GM18505 (cell line): ENCODE results near the gene CACNA1C.

ENCODE experiments used
- ATAC-seq: cut with Tn5 transposase; IDR thresholded peaks from one replicate; pipeline ENCODE4 v1.9.1; 2021; ENCODE audit not compliant: unreplicated experiment
- POLR2A ChIP-seq: IDR thresholded peaks from 4 replicates; pipeline ENCODE4 v1.6.1; 2011; ENCODE audit warnings: borderline replicate concordance; ENCODE audit not compliant: insufficient read depth, insufficient read length; ENCODE audit errors: extremely low read depth

Gene CACNA1C

DNA sequence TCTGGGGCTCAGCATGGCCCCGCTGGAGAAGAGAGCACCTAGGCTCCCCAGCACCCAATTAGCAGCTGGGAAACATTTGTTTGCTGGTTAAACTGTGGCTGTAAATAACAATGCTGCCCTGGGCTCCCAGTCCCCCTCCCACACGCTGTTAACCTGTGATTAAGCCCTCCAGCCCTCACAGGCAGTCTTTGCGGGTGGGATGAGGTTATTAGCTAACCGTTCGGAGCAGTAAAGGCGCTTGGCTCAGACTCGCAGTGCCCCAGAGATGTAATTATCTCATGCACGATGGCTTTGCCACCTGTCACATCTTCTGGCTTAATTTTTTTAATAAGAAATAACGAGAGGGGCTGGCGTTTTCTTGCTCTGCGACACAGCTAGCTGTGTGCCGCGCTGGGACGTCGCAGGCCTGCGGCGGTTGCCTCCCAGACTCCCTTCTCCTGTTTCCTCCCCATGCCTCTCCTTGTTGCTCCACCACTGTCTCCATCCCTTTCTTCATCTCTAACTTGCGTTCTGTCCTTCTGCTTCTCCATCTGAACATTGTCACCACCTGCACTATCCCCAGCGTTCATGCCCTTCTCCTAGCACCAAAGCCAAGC is 502.8 kb downstream of the CACNA1C start:
- no peak for TF ChIP-seq POLR2A
- no peak for ATAC-seq

DNA sequence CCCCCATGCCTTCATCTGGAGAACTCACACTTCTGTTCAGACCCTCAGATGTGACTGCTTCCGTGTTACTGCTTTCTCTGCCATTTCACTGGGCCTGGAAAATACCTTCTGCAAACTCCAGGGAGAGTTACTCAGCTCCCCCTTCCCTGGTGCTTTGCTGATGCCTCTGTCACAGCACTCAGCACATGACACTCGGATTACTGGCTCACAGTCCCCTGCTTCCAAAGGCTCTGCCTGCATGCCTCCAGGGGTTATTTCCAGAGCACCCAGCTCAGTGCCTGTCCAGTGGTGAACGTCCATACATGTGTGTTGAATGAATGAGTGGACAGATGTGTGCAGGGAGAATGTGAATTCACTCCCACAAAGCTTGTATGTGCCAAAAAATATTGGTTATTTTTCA is 504.8 kb downstream of the CACNA1C start:
- TF ChIP-seq POLR2A = no peak
- ATAC-seq = no peak

DNA sequence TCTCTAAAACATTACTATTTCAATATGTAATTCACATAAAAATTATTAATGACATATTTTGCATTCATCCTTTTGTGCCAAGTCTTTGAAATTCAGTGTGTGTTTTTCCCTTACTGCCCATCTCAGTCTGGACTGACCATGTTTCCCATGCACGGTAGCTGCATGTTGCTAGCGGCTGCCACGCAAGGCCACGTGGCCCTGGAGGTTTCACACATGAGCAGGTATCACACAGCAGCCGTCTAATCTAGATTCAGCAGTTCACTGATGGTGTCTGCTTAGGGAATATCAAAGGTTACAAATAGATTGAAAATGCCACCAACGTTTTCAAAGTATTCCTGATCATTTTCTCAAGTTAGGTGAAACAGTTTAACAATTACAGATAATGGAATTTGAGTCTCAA is 507.1 kb downstream of the CACNA1C start:
- no peak for ATAC-seq
- no peak for TF ChIP-seq POLR2A

DNA sequence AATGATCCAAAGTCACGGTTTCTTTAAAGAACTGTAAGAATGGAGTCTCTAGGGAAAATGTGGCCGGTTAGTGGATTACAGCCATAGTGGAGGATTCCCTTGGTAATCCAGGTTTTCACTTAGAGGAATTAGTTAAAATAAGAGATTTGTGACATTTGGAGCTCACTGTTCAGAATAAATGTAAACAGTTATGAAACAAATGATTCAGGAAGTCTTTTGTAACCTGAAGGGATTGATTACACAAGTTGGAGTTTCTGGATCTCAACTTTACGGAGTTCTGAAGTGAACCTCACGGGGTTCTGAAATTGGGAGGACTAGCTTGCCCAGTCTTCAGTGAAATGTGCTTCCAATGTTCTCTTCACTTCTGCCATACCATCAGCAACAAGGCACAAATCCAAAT is 507.6 kb downstream of the CACNA1C start:
- no peak for TF ChIP-seq POLR2A

DNA sequence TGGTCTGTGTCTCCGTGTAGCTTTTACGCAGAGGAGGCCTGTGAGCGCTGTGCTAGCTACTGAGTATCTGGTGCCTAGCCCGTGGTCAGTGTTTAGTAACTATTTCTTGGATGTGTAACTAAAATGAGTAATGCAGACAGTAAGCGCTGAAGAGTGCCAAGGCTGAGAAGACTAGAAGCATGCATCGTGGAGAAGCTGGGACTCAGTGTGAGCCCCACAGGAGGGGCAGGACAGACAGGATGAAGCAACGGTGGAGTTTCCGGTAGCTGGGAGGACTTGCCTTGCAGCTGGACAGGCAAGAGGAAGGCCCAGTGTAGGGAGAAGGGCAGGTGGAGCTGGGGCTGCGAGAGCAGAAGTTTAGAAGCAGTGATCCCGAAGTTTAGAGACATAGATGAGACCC is 508.6 kb downstream of the CACNA1C start:
- no peak for ATAC-seq

More for the DNA sequence above, 507.6 kb downstream of the CACNA1C start:
- no peak for ATAC-seq

DNA sequence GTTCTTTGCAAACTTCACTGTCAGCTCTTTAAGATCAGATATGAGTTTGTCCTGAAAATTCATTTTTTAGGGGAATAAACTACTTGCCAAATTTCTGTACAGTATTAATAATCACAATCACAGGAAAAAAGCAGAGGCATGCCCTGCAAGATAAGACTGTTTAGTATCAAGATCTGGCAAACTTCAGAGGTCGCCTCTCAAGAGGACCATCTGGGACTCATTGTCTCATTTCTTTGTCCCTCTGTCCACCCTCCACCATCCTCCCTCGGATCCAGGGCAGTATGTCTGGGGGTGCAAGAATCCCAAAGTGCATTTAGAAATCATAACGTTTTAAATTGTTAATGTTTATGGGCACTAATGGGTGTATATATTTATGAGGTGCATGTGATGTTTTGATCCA is 509.6 kb downstream of the CACNA1C start:
- no peak for TF ChIP-seq POLR2A
- ATAC-seq = no peak

More for the DNA sequence above, 508.6 kb downstream of the CACNA1C start:
- no peak for TF ChIP-seq POLR2A

DNA sequence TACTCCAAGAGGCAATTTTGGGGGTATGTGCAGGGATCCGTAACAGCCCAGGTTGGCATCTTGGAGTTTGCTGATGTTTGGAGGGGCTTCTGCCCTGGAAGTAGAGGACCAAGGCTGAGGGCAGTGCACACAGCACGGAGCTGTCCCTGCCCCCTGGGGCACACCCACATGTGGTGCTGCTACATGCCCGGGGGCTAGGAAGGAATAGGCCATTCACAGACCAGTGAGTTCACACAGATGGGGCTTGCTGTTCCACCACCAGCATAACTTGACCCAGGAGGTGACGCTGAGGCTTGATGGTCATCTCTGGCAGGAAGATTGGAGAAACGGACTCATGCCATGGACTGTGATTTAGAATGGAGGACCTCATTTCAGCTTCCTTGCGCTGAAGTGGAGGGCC is 510.9 kb downstream of the CACNA1C start:
- no peak for TF ChIP-seq POLR2A

DNA sequence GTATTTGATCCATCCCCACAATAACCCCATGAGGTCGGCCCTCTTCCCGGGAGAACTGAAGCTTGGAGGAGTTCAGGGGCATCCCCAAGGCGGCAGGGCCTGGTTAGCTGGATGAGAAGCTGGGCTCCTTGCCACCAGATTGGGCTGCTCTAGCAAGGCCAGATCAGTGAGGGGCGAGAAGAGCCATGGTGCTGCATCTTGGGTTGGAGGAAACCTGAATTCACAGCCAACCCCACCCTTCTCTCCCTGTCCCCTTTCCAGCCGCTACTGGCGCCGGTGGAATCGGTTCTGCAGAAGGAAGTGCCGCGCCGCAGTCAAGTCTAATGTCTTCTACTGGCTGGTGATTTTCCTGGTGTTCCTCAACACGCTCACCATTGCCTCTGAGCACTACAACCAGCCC is 513.4 kb downstream of the CACNA1C start:
- ATAC-seq = no peak
- TF ChIP-seq POLR2A = no peak

More for the DNA sequence above, 510.9 kb downstream of the CACNA1C start:
- no peak for ATAC-seq

DNA sequence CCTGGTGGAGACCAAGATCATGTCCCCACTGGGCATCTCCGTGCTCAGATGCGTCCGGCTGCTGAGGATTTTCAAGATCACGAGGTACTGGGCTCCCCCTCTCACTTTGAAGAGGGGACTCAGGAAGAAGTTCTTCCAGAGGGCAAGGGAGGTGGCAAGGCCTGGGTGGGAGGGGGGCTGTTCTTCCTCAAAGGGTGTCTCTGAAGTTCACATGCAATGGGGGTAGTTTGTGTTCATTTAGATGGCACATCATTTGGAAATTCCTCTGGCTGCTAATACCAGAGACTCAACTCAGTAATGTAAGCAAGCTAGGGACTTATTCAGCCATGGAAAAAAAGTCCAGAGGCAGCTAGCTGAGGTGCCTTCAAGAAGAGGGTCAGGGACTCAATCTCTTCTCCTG is 514.9 kb downstream of the CACNA1C start:
- no peak for ATAC-seq
- TF ChIP-seq POLR2A = no peak

DNA sequence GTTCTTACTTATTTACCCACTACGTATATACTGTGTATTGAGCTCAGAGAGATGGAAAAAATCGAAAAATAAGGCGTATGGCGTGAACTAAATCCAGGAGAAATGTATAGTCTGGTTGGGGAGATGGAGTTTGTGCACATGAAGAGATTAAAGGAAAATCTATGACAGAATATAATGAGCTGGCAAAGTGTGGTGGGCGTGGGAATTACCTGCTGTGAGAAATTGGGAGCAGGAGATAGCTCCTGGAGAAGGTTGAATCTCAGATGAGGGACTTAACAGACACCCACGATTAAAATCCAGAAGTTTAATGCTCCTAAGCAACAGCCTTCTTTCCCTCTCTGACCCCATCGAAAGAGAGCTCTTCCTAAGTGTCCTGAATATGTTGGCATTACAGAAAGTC is 517.8 kb downstream of the CACNA1C start:
- no peak for ATAC-seq
- TF ChIP-seq POLR2A = no peak

DNA sequence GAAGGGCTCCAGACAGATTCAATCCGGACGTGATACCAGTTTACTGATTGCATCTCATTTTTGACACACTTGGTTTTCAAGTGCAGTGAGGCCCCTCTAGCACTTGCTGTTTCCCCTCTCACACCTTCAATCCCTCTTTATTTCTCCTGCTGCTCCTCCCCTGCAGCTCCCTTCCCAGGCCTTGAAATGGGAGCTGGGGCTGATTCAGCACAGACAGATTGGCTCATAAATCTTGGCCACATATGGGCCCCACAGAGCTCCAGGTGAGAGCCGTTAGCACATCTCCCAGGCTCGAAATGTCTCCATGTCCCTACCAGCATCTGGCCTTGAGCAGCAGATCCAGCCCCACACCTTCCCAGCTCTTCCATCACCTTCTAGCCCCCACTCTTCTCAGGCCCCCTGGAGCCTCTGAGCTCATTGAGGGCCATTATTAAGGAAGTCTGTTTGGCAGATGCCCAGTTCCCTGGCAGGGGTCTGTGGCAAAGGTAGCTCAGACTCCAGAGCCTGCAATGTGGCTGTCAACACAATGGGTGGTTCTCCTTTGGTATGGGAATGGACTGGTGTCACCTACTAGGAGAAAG is 521.7 kb downstream of the CACNA1C start:
- ATAC-seq = no peak
- TF ChIP-seq POLR2A = no peak

DNA sequence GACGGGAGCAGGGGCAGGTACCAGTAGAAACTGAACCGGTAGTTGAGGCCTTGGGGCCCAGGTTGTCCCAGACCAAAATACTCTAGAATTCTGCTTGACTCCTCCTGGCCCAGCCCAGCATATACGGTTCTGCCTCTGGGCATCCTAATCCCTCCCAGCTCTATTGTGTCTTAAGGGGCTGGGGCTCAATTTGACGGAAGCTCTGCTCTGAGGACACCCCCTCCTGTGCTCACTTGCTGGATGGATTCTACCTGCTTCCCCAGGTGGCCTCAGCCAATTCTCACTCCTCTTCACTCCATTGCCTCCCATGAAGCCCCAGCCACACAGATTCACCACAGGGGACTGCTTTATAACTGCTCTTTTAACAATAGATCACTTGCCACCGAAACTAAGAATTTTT is 522.5 kb downstream of the CACNA1C start:
- TF ChIP-seq POLR2A = no peak
- ATAC-seq = no peak

DNA sequence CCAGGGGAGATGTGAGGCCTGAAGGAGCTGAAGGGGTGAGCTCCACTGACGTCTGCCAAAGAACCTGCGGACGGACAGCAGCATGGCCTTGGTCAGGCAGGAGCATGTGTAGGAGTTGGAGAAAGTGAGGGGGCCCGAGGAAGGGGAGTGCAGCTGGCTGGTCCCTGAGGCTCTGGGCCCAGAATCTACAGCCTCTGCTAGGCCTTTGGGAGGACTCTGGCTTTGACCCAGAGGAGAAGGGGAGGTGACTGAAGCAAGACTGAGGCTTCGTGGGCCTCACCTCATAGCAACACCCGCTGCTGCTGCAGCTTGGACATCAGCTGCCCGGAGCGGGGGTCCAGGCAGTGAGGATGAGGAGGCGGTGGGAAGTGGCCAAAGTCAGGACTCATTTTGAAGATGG is 525.4 kb downstream of the CACNA1C start:
- ATAC-seq = no peak
- no peak for TF ChIP-seq POLR2A

DNA sequence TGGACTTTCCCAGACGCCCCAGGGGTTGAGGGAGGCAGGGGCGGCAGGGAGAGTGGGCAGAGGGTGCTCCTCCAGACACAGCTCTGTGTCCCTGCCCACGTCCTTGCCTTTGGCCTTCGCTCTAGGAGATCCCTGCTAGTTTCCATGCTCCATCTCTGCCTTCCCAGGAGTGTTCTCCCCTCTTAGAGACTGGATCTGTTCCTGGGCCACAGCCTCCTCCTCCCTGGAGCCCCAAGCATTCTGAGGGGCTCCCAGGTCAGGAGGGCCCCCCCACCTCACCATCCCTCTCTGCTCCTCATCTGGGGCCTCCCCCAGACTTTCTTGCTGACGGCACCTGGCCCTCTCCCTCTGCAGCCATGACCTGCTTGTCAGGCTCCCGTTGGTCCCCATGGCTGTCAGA is 526.0 kb downstream of the CACNA1C start:
- no peak for TF ChIP-seq POLR2A
- no peak for ATAC-seq

DNA sequence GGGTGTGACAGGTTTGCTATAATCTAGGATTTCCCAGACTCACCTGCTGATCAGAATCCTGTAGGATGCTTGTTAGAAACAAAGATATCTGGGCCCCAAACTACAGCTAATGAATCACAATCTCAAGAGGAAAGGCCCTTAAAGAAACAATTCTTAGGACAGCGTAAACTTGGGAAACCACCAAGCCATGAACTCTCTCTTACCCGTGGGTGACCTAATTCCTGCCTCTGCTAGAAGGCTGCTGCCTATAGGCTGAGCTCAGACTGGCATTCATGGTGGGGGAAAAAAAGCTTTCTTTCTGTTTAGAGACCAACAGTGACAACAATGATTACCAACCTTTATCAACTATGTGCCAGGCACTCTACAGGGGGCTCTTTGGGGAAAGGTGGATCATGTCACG is 528.0 kb downstream of the CACNA1C start:
- no peak for ATAC-seq
- TF ChIP-seq POLR2A = no peak
